ENCODE data around the gene SEZ6.
A peak's percentile ranks its signal among the peaks of the same experiment; 100 is the strongest.

Gene SEZ6

GRCh38 chr17:29000973-29001372 is 4.9 kb downstream of the SEZ6 start:
- TF ChIP-seq CTCF (conservative IDR thresholded peaks at IDR 0.05): no peak
- no peak overlapping the region for H3K27ac ChIP-seq

GRCh38 chr17:28999206-28999605 is 6.6 kb downstream of the SEZ6 start:
- TF ChIP-seq CTCF (conservative IDR thresholded peaks at IDR 0.05): no peak
- H3K27ac ChIP-seq: no peak overlapping the region

GRCh38 chr17:28997806-28998205 is 8.0 kb downstream of the SEZ6 start:
- no peak for TF ChIP-seq CTCF (conservative IDR thresholded peaks at IDR 0.05)

GRCh38 chr17:28996554-28997096 is 9.2 kb downstream of the SEZ6 start:
- no peak overlapping the region for H3K27ac ChIP-seq

More at GRCh38 chr17:28997806-28998205, 8.0 kb downstream of the SEZ6 start:
- H3K27ac ChIP-seq: no peak overlapping the region

GRCh38 chr17:28993645-28994426 is 12.0 kb downstream of the SEZ6 start:
- no peak overlapping the region for H3K27ac ChIP-seq
- TF ChIP-seq CTCF (conservative IDR thresholded peaks at IDR 0.05): no peak

More at GRCh38 chr17:28996554-28997096, 9.2 kb downstream of the SEZ6 start:
- no peak for TF ChIP-seq CTCF (conservative IDR thresholded peaks at IDR 0.05)

GRCh38 chr17:28992625-28993600 is 12.9 kb downstream of the SEZ6 start:
- H3K27ac ChIP-seq: peak overlapping the region; percentile 33; the same call in 1 of the 2 replicates
- TF ChIP-seq CTCF (conservative IDR thresholded peaks at IDR 0.05): no peak

- peak overlapping the region; percentile 33; the same call in 1 of the 2 replicates for H3K27ac ChIP-seq
- no peak for TF ChIP-seq CTCF (conservative IDR thresholded peaks at IDR 0.05)
Observed at GRCh38 chr17:28992185-28992584, 13.6 kb downstream of the SEZ6 start.
